ENCODE data around the gene RIBC1.
A peak's percentile ranks its signal among the peaks of the same experiment; 100 is the strongest.

Gene RIBC1

GRCh38 chrX:53422861-53423306, at the start of gene RIBC1:
TSS of gene RIBC1 (plus strand) at chrX:53422873. CDS start at chrX:53426277, 3,404 bp downstream.
- POLR2A ChIA-PET, result interaction anchor here (0.8 to 4.1 kb wide), 28 partner anchors 8 to 622 kb away, joined by 3 to 47 read pairs (median 8); partner anchors contain the start of genes HSD17B10, HUWE1, IQSEC2 and KDM5C
- Histone ChIP-seq H3K4me3 (ENCODE audit: low read depth, low read length) (peak within 1 kb of the TSS; percentile 76), H3K36me3 (ENCODE audit: control insufficient read depth in 2 of 2, insufficient read depth in 1 of 2, low read length in 2 of 2) (peaks cover 18 to 26% of the 10 kb centered on the region in 2 experiments), H3K4me1 (ENCODE audit: control insufficient read depth, insufficient read depth, low read length) (peaks cover 6% of the 10 kb centered on the region), H3K9me3 (ENCODE audit: control insufficient read depth, insufficient read depth, low read depth, low read length) (no peaks in the 10 kb centered on the region), H3K27ac (ENCODE audit: extremely low read depth, low read depth, low read length) (peak within 1 kb of the TSS; percentile 99)
- CTCF ChIA-PET, result interaction anchor here (0.6 to 9.1 kb wide), 9 partner anchors 10 to 139 kb away, joined by 3 to 87 read pairs (median 13); partner anchors contain the start of gene HSD17B10
- TF ChIP-seq GLIS2 (tag by site-specific recombination; IDR thresholded peaks at IDR 0.05) (peak; percentile 88), ZBTB49 (tag by site-specific recombination; IDR thresholded peaks at IDR 0.05; ENCODE audit: low read depth) (no peak), ZBTB8A (tag by site-specific recombination; IDR thresholded peaks at IDR 0.05) (no peak), GLIS1 (tag by site-specific recombination; IDR thresholded peaks at IDR 0.05) (peak; percentile 70), PATZ1 (tag by site-specific recombination; IDR thresholded peaks at IDR 0.05) (peak; percentile 82), MEIS1 (CRISPR knock-in tag; IDR thresholded peaks at IDR 0.05; ENCODE audit: borderline replicate concordance) (no peak), ZNF629 (tag by site-specific recombination; IDR thresholded peaks at IDR 0.05) (no peak), GLI2 (tag by site-specific recombination; IDR thresholded peaks at IDR 0.05; ENCODE audit: borderline replicate concordance, low read depth) (no peak), ZNF18 (tag by site-specific recombination; IDR thresholded peaks at IDR 0.05) (no peak), EGR2 (tag by site-specific recombination; IDR thresholded peaks at IDR 0.05; ENCODE audit: low read depth) (peak; percentile 44; the same call in 1 of the 2 replicates), ZNF324 (tag by site-specific recombination; IDR thresholded peaks at IDR 0.05) (no peak), ZBTB11 (tag by site-specific recombination; conservative IDR thresholded peaks at IDR 0.05; ENCODE audit: low read depth) (peak; percentile 68), ZNF112 (tag by site-specific recombination; IDR thresholded peaks at IDR 0.05) (no peak), WT1 (tag by site-specific recombination; IDR thresholded peaks at IDR 0.05) (peak; percentile 71), ZNF600 (tag by site-specific recombination; IDR thresholded peaks at IDR 0.05) (peak; percentile 99), ZIC2 (tag by site-specific recombination; IDR thresholded peaks at IDR 0.05) (0 out of 2 replicates have a peak, but pooled peaks have one; percentile 27), ZNF777 (tag by site-specific recombination; IDR thresholded peaks at IDR 0.05; ENCODE audit: borderline replicate concordance) (no peak), KLF17 (tag by site-specific recombination; IDR thresholded peaks at IDR 0.05) (peak; percentile 55), ZNF664 (tag by site-specific recombination; IDR thresholded peaks at IDR 0.05) (no peak), MYNN (tag by site-specific recombination; IDR thresholded peaks at IDR 0.05; ENCODE audit: borderline replicate concordance) (no peak), SP3 (tag by site-specific recombination; IDR thresholded peaks at IDR 0.05) (peak; percentile 65), ZFHX2 (tag by site-specific recombination; conservative IDR thresholded peaks at IDR 0.05) (peak; percentile 70), ZSCAN5A (tag by site-specific recombination; IDR thresholded peaks at IDR 0.05) (peak; percentile 15; the same call in 1 of the 2 replicates)

Measured in HEK293 (cell line).